ENCODE measurements around the gene CDH4.

Gene CDH4

GRCh38 chr20:61582196-61582923, 330.3 kb downstream of the CDH4 start:
- no peak for DNase-seq (ENCODE audit: low read depth)

- DNase-seq (ENCODE audit: low read depth): no peak
These were observed 331.3 kb downstream of the CDH4 start for GRCh38 chr20:61583356-61583755.

GRCh38 chr20:61584851-61585250, 332.8 kb downstream of the CDH4 start:
- DNase-seq (ENCODE audit: low read depth): no peak

- no peak for DNase-seq (ENCODE audit: low read depth)
These were observed 333.7 kb downstream of the CDH4 start for GRCh38 chr20:61585764-61586163.

GRCh38 chr20:61587036-61587435, 335.0 kb downstream of the CDH4 start:
- no peak for DNase-seq (ENCODE audit: low read depth)

- no peak for DNase-seq (ENCODE audit: low read depth)
These were observed 335.7 kb downstream of the CDH4 start for GRCh38 chr20:61587681-61588289.

GRCh38 chr20:61588411-61589385, 336.6 kb downstream of the CDH4 start:
- peak; percentile 80 for DNase-seq (ENCODE audit: low read depth)

GRCh38 chr20:61590236-61590635, 338.2 kb downstream of the CDH4 start:
- no peak for DNase-seq (ENCODE audit: low read depth)

GRCh38 chr20:61593516-61593915, 341.5 kb downstream of the CDH4 start:
- no peak for DNase-seq (ENCODE audit: low read depth)

- no peak for DNase-seq (ENCODE audit: low read depth)
These were observed 342.1 kb downstream of the CDH4 start for GRCh38 chr20:61594198-61594597.

- no peak for DNase-seq (ENCODE audit: low read depth)
These were observed 343.2 kb downstream of the CDH4 start for GRCh38 chr20:61595216-61595615.

- peak; percentile 25 for DNase-seq (ENCODE audit: low read depth)
These were observed 344.7 kb downstream of the CDH4 start for GRCh38 chr20:61596687-61597330.

- DNase-seq (ENCODE audit: low read depth): no peak
These were observed 345.9 kb downstream of the CDH4 start for GRCh38 chr20:61597996-61598395.

GRCh38 chr20:61598586-61598985, 346.5 kb downstream of the CDH4 start:
- no peak for DNase-seq (ENCODE audit: low read depth)

- DNase-seq (ENCODE audit: low read depth): no peak
These were observed 347.0 kb downstream of the CDH4 start for GRCh38 chr20:61599061-61599531.

- no peak for DNase-seq (ENCODE audit: low read depth)
These were observed 347.5 kb downstream of the CDH4 start for GRCh38 chr20:61599541-61599992.

GRCh38 chr20:61600016-61600415, 348.0 kb downstream of the CDH4 start:
- no peak for DNase-seq (ENCODE audit: low read depth)

- DNase-seq (ENCODE audit: low read depth): no peak
These were observed 349.3 kb downstream of the CDH4 start for GRCh38 chr20:61601361-61601760.

- DNase-seq (ENCODE audit: low read depth): no peak
These were observed 349.8 kb downstream of the CDH4 start for GRCh38 chr20:61601853-61602252.

GRCh38 chr20:61603715-61604114, 351.7 kb downstream of the CDH4 start:
- no peak for DNase-seq (ENCODE audit: low read depth)

GRCh38 chr20:61604549-61604948, 352.5 kb downstream of the CDH4 start:
- no peak for DNase-seq (ENCODE audit: low read depth)

GRCh38 chr20:61605283-61605682, 353.2 kb downstream of the CDH4 start:
- DNase-seq (ENCODE audit: low read depth): no peak

Measured in iris pigment epithelial cell (primary cell).